ENCODE measurements around the gene ZSCAN5B.

- TF ChIP-seq FOXK1 (CRISPR knock-in tag; IDR thresholded peaks at IDR 0.05) (no peak), CTCF (IDR thresholded peaks at IDR 0.05) (no peak), ZNF532 (CRISPR knock-in tag; IDR thresholded peaks at IDR 0.05; ENCODE audit: borderline replicate concordance) (no peak), SMAD4 (CRISPR knock-in tag; IDR thresholded peaks at IDR 0.05) (no peak), SP1 (CRISPR knock-in tag; conservative IDR thresholded peaks at IDR 0.05) (no peak), CBFB (CRISPR knock-in tag; IDR thresholded peaks at IDR 0.05; ENCODE audit: low read depth) (no peak), TEAD4 (CRISPR knock-in tag; IDR thresholded peaks at IDR 0.05) (no peak), ZNF281 (CRISPR knock-in tag; IDR thresholded peaks at IDR 0.05) (no peak)
These were observed 6.5 kb downstream of the ZSCAN5B start for GRCh38 chr19:56191115-56191514.

All from WTC11 (cell line).